AG04449 (cell line): ENCODE results near the gene STRIP2.

Source experiments
- CTCF ChIA-PET: fragments of 350-600 bp; formaldehyde crosslinking; extraction: SDS; loops from one replicate; lab custom pipeline; 2021; ENCODE audit warnings: antibody characterized with exemption; lab: Yijun Ruan, JAX
- POLR2A ChIA-PET: fragments of 400-600, 350-600 bp; formaldehyde crosslinking; extraction: SDS; loops from one replicate; lab custom pipeline; 2020; ENCODE audit warnings: antibody characterized with exemption, inconsistent platforms; lab: Yijun Ruan, JAX
- DNase-seq: peaks from one replicate; pipeline ENCODE4 v3.0.0-alpha.2; 2010; ENCODE audit warnings: low read depth, low spot score
- H3K4me3 ChIP-seq: 2 replicates; pipeline ENCODE4 v1.5.1; 2011; ENCODE audit warnings: low read depth, mild to moderate bottlenecking, control low read depth, low read length
- CTCF ChIP-seq: IDR thresholded peaks from one replicate; pipeline ENCODE4 v1.5.1; 2011; ENCODE audit warnings: mild to moderate bottlenecking, moderate library complexity, low read length, control low read depth, inconsistent platforms; ENCODE audit not compliant: insufficient read depth; ENCODE audit errors: missing control alignments

STRIP2 gene

GRCh38 chr7:129388333-129389098 lies 45.7 kb upstream of the STRIP2 start:
- CTCF ChIA-PET, result interaction anchor here (0.6 to 6.3 kb wide), 10 partner anchors 11 to 245 kb away, joined by 3 to 65 read pairs (median 4); partner anchors contain the start of gene STRIP2

GRCh38 chr7:129389829-129390228 lies 44.4 kb upstream of the STRIP2 start:
- POLR2A ChIA-PET, result no interaction called here
- CTCF ChIA-PET, result interaction anchor here (1.0 to 6.3 kb wide), 5 partner anchors 11 to 82 kb away, joined by 3 to 65 read pairs (median 6); no protein-coding TSS in a partner anchor
- TF ChIP-seq CTCF, result no peak
- no peak for DNase-seq
- no peak overlapping the region for H3K4me3 ChIP-seq

More at GRCh38 chr7:129388333-129389098, 45.7 kb upstream of the STRIP2 start:
- POLR2A ChIA-PET, result no interaction called here
- DNase-seq, result no peak
- TF ChIP-seq CTCF, result no peak
- no peak overlapping the region for H3K4me3 ChIP-seq

- ChIA-PET POLR2A (no interaction called here), CTCF (interaction anchor here (1.0 to 6.3 kb wide), 5 partner anchors 11 to 81 kb away, joined by 3 to 65 read pairs (median 6); no protein-coding TSS in a partner anchor)
- no peak for DNase-seq
- no peak for TF ChIP-seq CTCF
- no peak overlapping the region for H3K4me3 ChIP-seq
These were observed 43.9 kb upstream of the STRIP2 start for GRCh38 chr7:129390314-129390713.

- no peak overlapping the region for H3K4me3 ChIP-seq
- DNase-seq, result no peak
- TF ChIP-seq CTCF, result no peak
- ChIA-PET CTCF (interaction anchor here (1.1 to 6.3 kb wide), 5 partner anchors 14 to 79 kb away, joined by 4 to 65 read pairs (median 6); no protein-coding TSS in a partner anchor), POLR2A (no interaction called here)
These were observed 42.6 kb upstream of the STRIP2 start for GRCh38 chr7:129391546-129392171.

GRCh38 chr7:129393255-129393654 lies 41.0 kb upstream of the STRIP2 start:
- POLR2A ChIA-PET, result no interaction called here
- no peak for TF ChIP-seq CTCF
- DNase-seq, result no peak
- CTCF ChIA-PET, result interaction anchor here (0.9 to 1.4 kb wide), 3 partner anchors 16 to 26 kb away, joined by 3 to 4 read pairs (median 3); no protein-coding TSS in a partner anchor
- H3K4me3 ChIP-seq, result no peak overlapping the region

GRCh38 chr7:129394101-129394500 lies 40.1 kb upstream of the STRIP2 start:
- no peak for DNase-seq
- no peak for TF ChIP-seq CTCF
- POLR2A ChIA-PET, result no interaction called here
- H3K4me3 ChIP-seq, result no peak overlapping the region
- CTCF ChIA-PET, result interaction anchor here (0.9 to 1.4 kb wide), 2 partner anchors 24 to 26 kb away, joined by 3 to 4 read pairs; no protein-coding TSS in a partner anchor
